Activated CD4-positive, alpha-beta memory T cell treated with anti-CD3 and anti-CD28 coated beads, Interleukin-2, amount 10 ng/mL, durations not matched to agents 7 days and 5 days (primary cell): Measurements from ENCODE around the gene KIRREL3. TPM values are rescaled to one million over a fixed set of nuclear protein-coding genes. Genes with fewer than 3 reads are reported as not detected.

ENCODE experiments used
- CTCF ChIA-PET: fragments of 350-600 bp; sonication (Branson Sonifier 250); formaldehyde crosslinking; loops from one replicate; lab custom pipeline; 2021; ENCODE audit warnings: antibody characterized with exemption, inconsistent platforms; lab: Charles Lee
- POLR2A ChIA-PET: fragments of 350-600 bp; sonication (Branson Sonifier 250); formaldehyde crosslinking; loops from one replicate; lab custom pipeline; 2021; ENCODE audit warnings: antibody characterized with exemption; lab: Charles Lee
- DNase-seq: peaks from one replicate; pipeline ENCODE4 v3.0.0-alpha.2; 2020
- H3K27ac Mint-ChIP-seq: one replicate; pipeline ENCODE4 v1.8.0; 2021; ENCODE audit warnings: mild to moderate bottlenecking, mixed read lengths
- H3K27me3 Mint-ChIP-seq: one replicate; pipeline ENCODE4 v1.8.0; 2021; ENCODE audit warnings: mixed read lengths
- H3K36me3 Mint-ChIP-seq: one replicate; pipeline ENCODE4 v1.8.0; 2021; ENCODE audit warnings: low read depth, mixed read lengths
- H3K4me1 Mint-ChIP-seq: one replicate; pipeline ENCODE4 v1.8.0; 2021; ENCODE audit warnings: mixed read lengths
- H3K4me3 Mint-ChIP-seq: one replicate; pipeline ENCODE4 v1.8.0; 2021; ENCODE audit warnings: mild to moderate bottlenecking, mixed read lengths
- H3K9me3 Mint-ChIP-seq: one replicate; pipeline ENCODE4 v1.8.0; 2021; ENCODE audit warnings: mixed read lengths
- total RNA-seq, 2 experiments: library from RNA; stranded (reverse); gene quantifications; one replicate each; pipeline ENCODE4 v1.2.3, GENCODE V29; 2021

The KIRREL3 gene
- total RNA-seq, 2 experiments from 2014 or later = not detected

DNA sequence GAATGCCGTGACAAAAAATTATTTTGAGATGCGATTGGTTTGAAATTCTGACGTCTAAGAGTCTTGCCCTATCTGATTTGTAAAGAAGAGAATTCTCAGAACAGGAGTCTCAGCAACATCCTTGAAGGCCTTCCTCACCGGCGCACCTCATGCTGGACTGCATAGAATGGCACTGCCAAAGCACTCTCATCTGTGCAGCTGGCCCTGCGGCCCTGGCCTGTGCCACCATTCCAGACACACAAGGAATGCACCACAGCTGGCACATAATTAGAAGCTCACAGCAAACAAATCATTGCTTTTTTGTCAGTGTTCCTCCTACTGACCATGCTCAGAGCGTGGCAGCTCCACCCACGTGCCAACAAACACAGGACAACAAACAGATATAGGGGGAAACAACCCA is 166.0 kb downstream of the KIRREL3 start:
- Mint-ChIP-seq H3K4me3 (no peak overlapping the region), H3K36me3 (no peaks in the 10 kb centered on the region), H3K27ac (no peak overlapping the region), H3K27me3 (no peaks in the 10 kb centered on the region), H3K4me1 (no peaks in the 10 kb centered on the region), H3K9me3 (no peaks in the 10 kb centered on the region)
- CTCF ChIA-PET = no interaction called here
- no peak for DNase-seq
- POLR2A ChIA-PET = no interaction called here

DNA sequence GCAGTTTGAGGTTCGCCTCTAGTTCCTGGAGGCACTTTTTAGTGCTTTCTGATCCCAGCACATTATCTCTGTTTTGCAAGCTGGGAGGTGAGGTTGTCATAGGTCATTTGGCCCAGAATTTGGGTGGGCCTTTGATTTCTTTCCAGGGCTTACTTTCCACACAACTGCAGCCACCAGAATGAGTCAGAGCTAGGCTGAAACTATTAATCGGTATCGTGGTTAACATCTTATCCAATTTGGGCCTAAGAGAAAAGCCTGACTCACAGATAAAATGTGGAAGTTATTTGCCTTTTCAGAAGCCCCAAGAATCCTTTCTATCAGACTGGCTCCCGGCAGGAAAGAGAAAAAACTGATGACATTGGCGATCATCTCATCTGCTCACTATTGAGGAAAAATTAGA is 166.4 kb downstream of the KIRREL3 start:
- POLR2A ChIA-PET = no interaction called here
- H3K4me3 Mint-ChIP-seq = no peak overlapping the region

GRCh38 chr11:126833065-126833464 is 167.5 kb downstream of the KIRREL3 start:
- CTCF ChIA-PET = no interaction called here
- POLR2A ChIA-PET = no interaction called here
- Mint-ChIP-seq H3K9me3 (no peaks in the 10 kb centered on the region), H3K36me3 (no peaks in the 10 kb centered on the region), H3K4me1 (no peaks in the 10 kb centered on the region), H3K4me3 (no peak overlapping the region), H3K27me3 (no peaks in the 10 kb centered on the region), H3K27ac (no peak overlapping the region)
- DNase-seq = no peak

More for the DNA sequence above, 166.4 kb downstream of the KIRREL3 start:
- no peaks in the 10 kb centered on the region for H3K27me3 Mint-ChIP-seq
- no peaks in the 10 kb centered on the region for H3K36me3 Mint-ChIP-seq
- no peak for DNase-seq
- H3K27ac Mint-ChIP-seq = no peak overlapping the region
- no peaks in the 10 kb centered on the region for H3K9me3 Mint-ChIP-seq
- CTCF ChIA-PET = no interaction called here
- H3K4me1 Mint-ChIP-seq = no peaks in the 10 kb centered on the region

DNA sequence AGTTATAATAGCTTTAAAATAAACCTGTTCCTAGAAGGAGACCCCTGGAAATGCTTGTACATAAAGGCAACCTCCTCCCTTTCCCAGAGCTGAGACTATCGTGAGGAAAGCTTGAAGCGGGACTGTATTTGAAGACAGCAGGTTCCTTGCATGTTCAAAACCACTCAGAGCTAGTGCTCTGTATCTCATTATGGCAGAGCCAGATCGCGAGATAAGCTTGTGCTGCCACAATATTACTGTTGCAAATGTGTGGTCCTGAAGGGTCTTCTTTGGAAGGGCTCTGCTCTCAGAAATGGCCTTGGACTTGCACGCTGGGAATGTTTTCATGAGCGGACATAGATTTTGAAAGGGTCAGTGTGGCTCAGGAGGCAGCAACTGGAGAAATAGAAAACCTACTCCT is 168.2 kb downstream of the KIRREL3 start:
- Mint-ChIP-seq H3K27ac (no peak overlapping the region), H3K9me3 (no peaks in the 10 kb centered on the region), H3K4me1 (no peaks in the 10 kb centered on the region), H3K4me3 (no peak overlapping the region), H3K36me3 (no peaks in the 10 kb centered on the region), H3K27me3 (no peaks in the 10 kb centered on the region)
- DNase-seq = no peak
- POLR2A ChIA-PET = no interaction called here
- CTCF ChIA-PET = no interaction called here

GRCh38 chr11:126830216-126830806 is 170.3 kb downstream of the KIRREL3 start:
- no peaks in the 10 kb centered on the region for H3K27me3 Mint-ChIP-seq
- no peaks in the 10 kb centered on the region for H3K4me1 Mint-ChIP-seq
- POLR2A ChIA-PET = no interaction called here
- H3K27ac Mint-ChIP-seq = no peak overlapping the region
- no peaks in the 10 kb centered on the region for H3K36me3 Mint-ChIP-seq
- H3K9me3 Mint-ChIP-seq = no peaks in the 10 kb centered on the region
- CTCF ChIA-PET = no interaction called here
- no peak overlapping the region for H3K4me3 Mint-ChIP-seq
- DNase-seq = no peak

DNA sequence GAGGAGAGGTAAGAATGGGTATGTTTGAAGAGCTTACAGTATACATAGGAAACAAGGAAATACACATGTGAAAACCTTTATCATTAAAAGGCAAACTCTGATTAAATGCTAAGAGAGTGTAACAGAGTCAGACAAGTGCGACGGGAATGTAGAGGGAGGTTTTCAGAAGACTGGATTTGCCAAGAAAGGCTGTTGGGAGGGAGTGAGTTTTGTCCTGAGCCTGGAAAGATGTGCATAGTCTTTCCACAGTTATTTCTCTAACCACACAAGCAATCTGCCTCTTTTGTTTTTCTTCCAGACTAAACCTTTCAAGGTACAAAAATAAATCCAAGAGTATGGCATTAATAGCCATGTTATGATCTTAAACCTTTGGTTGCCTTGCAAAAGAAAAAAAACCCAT is 170.9 kb downstream of the KIRREL3 start:
- ChIA-PET CTCF (no interaction called here), POLR2A (no interaction called here)
- Mint-ChIP-seq H3K9me3 (no peaks in the 10 kb centered on the region), H3K27ac (no peak overlapping the region), H3K4me3 (no peak overlapping the region), H3K4me1 (no peaks in the 10 kb centered on the region), H3K27me3 (no peaks in the 10 kb centered on the region), H3K36me3 (no peaks in the 10 kb centered on the region)
- DNase-seq = no peak

DNA sequence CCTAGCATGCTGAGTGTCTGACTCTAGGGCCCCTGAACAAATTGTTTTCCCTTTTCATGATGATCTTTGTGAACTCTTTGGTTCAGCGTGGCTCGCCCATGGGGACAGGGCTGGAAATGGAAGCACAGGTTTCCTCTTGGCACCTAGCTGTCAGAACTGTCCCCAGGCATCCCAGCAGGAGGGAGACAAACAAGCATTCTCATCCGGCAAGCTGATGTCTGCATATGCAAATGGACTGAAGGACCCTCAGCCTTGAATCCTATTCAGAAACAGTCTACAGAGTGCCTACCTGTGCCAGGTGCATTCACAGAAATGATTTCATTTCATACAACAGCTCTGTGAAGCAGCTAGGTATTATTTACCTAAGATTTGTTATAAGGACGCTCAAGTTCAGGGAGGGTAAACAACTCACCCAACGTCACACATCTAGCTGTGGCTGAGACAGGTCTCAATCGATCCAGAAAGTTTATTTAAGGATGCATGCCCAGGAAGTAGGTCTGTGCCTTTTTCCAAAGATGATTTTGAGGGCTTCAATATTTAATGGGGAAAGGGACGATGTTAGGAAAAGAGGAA is 176.4 kb downstream of the KIRREL3 start:
- no peak overlapping the region for H3K4me3 Mint-ChIP-seq
- no peaks in the 10 kb centered on the region for H3K4me1 Mint-ChIP-seq
- H3K27ac Mint-ChIP-seq = no peak overlapping the region
- H3K36me3 Mint-ChIP-seq = no peaks in the 10 kb centered on the region
- no peaks in the 10 kb centered on the region for H3K27me3 Mint-ChIP-seq
- no peak for DNase-seq
- no peaks in the 10 kb centered on the region for H3K9me3 Mint-ChIP-seq
- POLR2A ChIA-PET = no interaction called here
- CTCF ChIA-PET = interaction anchor here (1.0 kb wide), 1 partner anchor 31 kb away, joined by 3 read pairs; no protein-coding TSS in a partner anchor

DNA sequence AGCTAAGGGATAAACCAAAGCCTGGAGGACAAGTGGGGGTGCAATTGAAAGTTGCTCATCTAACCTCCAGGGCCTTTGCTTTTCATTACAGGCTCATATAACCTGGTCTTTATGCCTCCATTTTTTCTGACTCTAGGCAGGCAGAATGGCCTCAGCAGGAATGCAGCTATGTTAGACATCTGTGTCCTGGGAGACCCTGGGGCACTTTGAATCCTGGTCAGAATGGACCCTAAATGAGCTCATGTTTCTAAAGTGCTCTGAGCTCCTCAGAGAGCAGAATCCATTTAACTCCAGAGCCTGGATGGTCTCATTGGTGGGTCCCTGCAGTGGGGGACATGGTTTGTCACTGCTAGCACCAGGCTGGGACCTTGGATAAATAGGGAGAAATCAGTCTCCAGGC is 177.3 kb downstream of the KIRREL3 start:
- no peaks in the 10 kb centered on the region for H3K36me3 Mint-ChIP-seq
- no peak for DNase-seq
- H3K27ac Mint-ChIP-seq = no peak overlapping the region
- no peaks in the 10 kb centered on the region for H3K4me1 Mint-ChIP-seq
- H3K27me3 Mint-ChIP-seq = no peaks in the 10 kb centered on the region
- CTCF ChIA-PET = no interaction called here
- POLR2A ChIA-PET = no interaction called here
- H3K9me3 Mint-ChIP-seq = no peaks in the 10 kb centered on the region
- H3K4me3 Mint-ChIP-seq = no peak overlapping the region

- H3K27ac Mint-ChIP-seq = no peak overlapping the region
- no peaks in the 10 kb centered on the region for H3K9me3 Mint-ChIP-seq
- H3K4me1 Mint-ChIP-seq = peaks cover 5% of the 10 kb centered on the region
- H3K4me3 Mint-ChIP-seq = no peak overlapping the region
- DNase-seq = no peak
- ChIA-PET POLR2A (no interaction called here), CTCF (no interaction called here)
- H3K36me3 Mint-ChIP-seq = no peaks in the 10 kb centered on the region
- no peaks in the 10 kb centered on the region for H3K27me3 Mint-ChIP-seq
These were observed 178.7 kb downstream of the KIRREL3 start for GRCh38 chr11:126821827-126822226.

DNA sequence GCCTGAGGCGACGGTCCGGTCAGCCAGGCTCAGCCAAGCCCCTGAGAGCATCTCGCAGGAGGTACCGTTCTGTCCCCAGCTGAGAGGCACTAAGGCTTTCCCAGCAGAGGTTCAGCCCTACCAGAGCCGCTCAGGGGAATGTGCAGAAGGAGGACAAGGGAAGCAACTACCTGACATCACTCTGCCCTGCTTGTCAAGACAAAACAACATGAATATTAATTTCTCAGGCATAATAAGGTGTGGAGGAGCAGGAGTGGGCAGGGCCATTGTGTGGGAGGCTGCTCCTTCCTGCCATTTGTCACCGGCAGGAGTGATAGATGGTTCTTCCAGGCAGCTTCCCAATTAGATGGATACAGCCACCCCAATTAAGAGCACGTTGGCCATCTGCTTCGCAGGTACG is 181.4 kb downstream of the KIRREL3 start:
- ChIA-PET POLR2A (no interaction called here), CTCF (no interaction called here)
- H3K27me3 Mint-ChIP-seq = no peaks in the 10 kb centered on the region
- H3K9me3 Mint-ChIP-seq = peaks cover 3% of the 10 kb centered on the region
- H3K36me3 Mint-ChIP-seq = no peaks in the 10 kb centered on the region
- H3K27ac Mint-ChIP-seq = no peak overlapping the region
- no peak for DNase-seq
- H3K4me3 Mint-ChIP-seq = no peak overlapping the region
- H3K4me1 Mint-ChIP-seq = peaks cover 9% of the 10 kb centered on the region

GRCh38 chr11:126817523-126818450 is 182.8 kb downstream of the KIRREL3 start:
- H3K4me1 Mint-ChIP-seq = peaks cover 9% of the 10 kb centered on the region
- POLR2A ChIA-PET = no interaction called here
- no peak for DNase-seq
- CTCF ChIA-PET = no interaction called here
- H3K4me3 Mint-ChIP-seq = no peak overlapping the region
- H3K27ac Mint-ChIP-seq = no peak overlapping the region
- H3K36me3 Mint-ChIP-seq = no peaks in the 10 kb centered on the region
- H3K27me3 Mint-ChIP-seq = no peaks in the 10 kb centered on the region
- H3K9me3 Mint-ChIP-seq = peaks cover 3% of the 10 kb centered on the region

GRCh38 chr11:126817096-126817495 is 183.5 kb downstream of the KIRREL3 start:
- peaks cover 9% of the 10 kb centered on the region for H3K4me1 Mint-ChIP-seq
- H3K36me3 Mint-ChIP-seq = no peaks in the 10 kb centered on the region
- ChIA-PET CTCF (no interaction called here), POLR2A (no interaction called here)
- no peak overlapping the region for H3K4me3 Mint-ChIP-seq
- peaks cover 3% of the 10 kb centered on the region for H3K9me3 Mint-ChIP-seq
- no peaks in the 10 kb centered on the region for H3K27me3 Mint-ChIP-seq
- no peak for DNase-seq
- no peak overlapping the region for H3K27ac Mint-ChIP-seq

DNA sequence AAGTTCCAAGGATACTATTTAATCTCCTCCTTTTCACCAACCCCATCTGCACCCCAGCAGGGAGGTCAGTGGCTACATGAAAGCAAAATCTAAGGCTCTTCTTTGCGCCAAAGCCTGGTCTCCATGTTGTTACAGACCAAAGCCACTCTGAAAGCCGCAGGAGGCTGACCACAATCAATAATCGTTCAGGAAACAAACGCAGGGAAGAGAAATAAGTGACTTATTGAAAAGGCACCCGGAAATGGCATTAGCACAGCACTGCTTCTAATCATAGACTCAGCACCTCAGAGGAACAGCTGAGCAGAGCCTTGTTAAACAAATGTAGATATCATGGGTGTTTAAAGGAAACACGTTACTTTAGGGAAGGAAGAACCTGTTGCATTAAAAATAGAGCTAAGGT is 183.9 kb downstream of the KIRREL3 start:
- Mint-ChIP-seq H3K27me3 (no peaks in the 10 kb centered on the region), H3K36me3 (no peaks in the 10 kb centered on the region), H3K4me3 (no peak overlapping the region), H3K9me3 (peaks cover 3% of the 10 kb centered on the region), H3K27ac (no peak overlapping the region), H3K4me1 (peaks cover 9% of the 10 kb centered on the region)
- CTCF ChIA-PET = no interaction called here
- no peak for DNase-seq
- POLR2A ChIA-PET = no interaction called here
